Embryonic facial prominence (tissue), 1 donor: ENCODE results near the gene AOPEP.
A peak's percentile ranks its signal among the peaks of the same experiment; 100 is the strongest.

Experiments
- DNase-seq: peaks from one replicate; pipeline ENCODE4 v3.0.0-alpha.2; 2016; ENCODE audit errors: extremely low spot score

The AOPEP gene

DNA sequence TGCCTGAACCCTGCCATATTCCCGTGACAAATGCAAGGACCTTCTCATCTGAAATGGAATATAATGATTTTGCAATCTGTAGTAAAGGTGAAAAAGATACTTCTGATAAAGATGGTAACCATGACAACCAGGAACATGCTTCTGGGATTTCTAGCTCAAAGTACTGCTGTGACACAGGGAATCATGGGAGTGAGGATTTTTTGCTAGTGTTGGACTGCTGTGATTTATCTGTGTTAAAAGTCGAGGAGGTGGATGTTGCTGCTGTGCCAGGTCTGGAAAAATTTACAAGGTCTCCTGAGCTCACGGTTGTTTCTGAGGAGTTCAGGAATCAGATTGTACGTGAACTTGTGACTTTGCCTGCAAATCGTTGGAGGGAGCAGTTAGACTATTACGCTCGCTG, 33.5 kb downstream of the AOPEP start:
- no peak for DNase-seq

- no peak for DNase-seq
These were observed 34.2 kb downstream of the AOPEP start for GRCh38 chr9:94760660-94761059.

GRCh38 chr9:94761481-94761880, 35.0 kb downstream of the AOPEP start:
- DNase-seq: no peak

DNA sequence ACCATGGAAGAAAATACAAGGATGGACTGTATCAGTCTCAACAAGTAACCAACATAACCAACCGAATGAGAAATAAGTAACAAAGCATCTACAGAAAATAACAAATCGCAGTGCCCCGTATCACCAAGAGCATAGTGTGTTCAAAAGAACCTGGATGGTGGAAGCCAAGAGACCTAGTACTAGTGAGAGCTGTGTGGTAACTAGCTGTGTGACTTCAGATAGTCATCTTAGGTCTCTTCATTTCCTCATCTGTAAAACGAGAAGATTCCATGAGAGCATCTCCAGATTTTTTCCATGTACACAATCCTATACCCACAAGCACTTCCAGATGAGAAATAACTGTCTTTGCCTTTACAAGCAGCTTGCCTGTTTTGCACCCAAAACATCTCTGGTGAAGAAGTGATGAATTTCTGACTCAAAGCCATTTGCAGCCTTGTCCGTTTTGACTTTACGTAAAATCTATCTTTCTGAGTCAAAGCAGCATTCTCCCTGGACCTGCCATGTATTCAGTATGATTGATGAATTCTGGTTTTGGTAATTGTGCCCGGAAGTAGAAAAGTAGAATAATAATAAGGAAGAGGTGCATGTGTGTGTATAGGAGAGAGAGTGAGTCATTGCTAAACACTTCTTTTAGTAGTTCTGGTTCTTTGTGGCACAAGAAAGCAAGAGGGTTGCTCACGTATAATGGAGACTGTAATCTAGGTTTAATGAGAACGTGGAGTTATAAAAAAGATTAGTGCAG, 41.0 kb downstream of the AOPEP start:
- no peak for DNase-seq

- no peak for DNase-seq
These were observed 42.3 kb downstream of the AOPEP start for GRCh38 chr9:94768766-94769165.

- no peak for DNase-seq
These were observed 43.8 kb downstream of the AOPEP start for GRCh38 chr9:94770334-94770733.

- DNase-seq: no peak
These were observed 44.6 kb downstream of the AOPEP start for GRCh38 chr9:94771096-94771495.

- DNase-seq: no peak
These were observed 45.6 kb downstream of the AOPEP start for GRCh38 chr9:94772144-94772543.

DNA sequence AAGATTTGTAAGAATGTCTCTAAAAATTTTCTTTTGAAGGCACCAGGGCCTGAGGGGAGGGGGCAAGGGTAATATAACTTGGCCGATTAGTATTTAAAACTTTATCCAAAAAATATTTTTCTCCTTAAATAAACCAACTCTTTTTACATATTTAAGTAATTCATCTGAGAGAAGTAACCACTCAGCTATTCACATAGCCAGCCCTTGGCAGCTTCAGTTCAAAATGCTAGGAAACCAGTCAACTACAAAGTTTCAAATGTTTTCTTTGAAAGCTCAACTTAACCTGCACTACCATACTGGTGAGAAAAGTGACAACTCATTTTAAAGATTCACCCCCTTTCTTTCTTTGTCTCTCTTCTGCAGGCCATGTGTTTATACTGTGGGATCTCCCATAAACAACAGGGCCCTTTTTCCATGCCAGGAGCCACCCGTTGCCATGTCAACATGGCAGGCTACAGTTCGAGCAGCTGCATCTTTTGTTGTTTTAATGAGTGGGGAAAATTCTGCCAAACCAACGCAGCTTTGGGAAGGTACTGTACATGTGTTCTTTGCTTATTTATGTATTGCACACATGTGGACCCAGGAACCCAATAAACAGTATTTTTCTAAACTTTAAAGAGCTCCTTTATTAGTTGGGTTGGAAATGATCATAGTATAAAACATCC, 46.3 kb downstream of the AOPEP start:
- DNase-seq: peak; percentile 52

GRCh38 chr9:94773655-94774054, 47.2 kb downstream of the AOPEP start:
- no peak for DNase-seq

- no peak for DNase-seq
These were observed 51.5 kb downstream of the AOPEP start for GRCh38 chr9:94778013-94778412.

GRCh38 chr9:94779031-94779430, 52.5 kb downstream of the AOPEP start:
- no peak for DNase-seq

GRCh38 chr9:94779693-94780290, 53.3 kb downstream of the AOPEP start:
- no peak for DNase-seq

DNA sequence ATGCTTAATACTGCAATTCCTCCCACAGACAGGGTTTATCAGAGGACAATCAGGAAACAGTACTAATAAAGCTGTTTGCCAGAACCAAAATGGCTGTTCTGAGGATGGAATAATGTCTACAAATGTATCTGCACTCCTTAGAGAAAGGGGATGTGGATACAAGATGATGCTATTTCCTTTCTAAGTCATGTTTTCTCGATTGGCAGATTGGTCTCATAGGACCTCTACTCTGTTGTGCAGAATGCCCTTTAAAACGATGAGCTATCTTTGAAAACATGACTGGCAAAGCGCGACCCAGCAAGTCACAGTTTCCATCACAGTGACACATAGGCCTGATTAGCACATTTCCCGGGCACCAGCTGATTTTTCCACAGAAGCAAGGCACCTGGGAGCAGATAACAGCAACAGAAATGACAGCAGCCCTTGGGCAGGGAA, 54.0 kb downstream of the AOPEP start:
- DNase-seq: no peak

DNA sequence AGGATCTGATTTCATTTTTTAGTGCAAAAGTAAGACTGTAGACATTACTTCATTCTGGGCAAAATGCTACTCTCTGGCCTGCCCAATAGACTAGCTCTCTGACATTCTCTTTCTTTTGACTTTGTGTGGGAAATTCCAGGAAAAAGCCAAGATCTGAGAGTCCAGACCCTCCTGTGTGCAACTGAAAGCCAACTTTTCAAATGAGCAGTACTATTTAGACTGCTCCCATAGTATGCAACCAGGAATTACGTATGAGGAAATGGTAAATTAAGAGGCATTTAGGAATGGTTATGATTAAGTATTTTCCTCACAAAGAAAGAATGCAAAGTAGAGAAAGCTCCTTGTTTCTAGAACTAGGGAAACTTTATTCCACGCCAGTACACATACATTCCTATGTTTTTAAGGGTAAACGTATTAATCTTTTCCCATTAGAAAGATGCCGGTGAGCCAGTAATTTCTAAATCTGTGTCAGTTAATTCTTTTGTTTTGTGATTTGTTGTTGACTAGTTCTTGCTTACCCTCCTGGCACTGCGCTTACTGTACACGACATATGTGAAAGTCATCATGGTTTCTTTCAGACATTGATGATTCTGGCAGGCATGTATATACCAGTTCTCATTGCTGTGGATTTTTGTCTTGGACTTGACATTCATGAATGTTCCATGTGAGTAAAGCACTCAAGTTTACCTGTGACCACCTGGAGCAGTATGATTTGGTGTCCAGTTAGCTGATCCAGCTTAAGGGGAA, 56.0 kb downstream of the AOPEP start:
- DNase-seq: peak; percentile 84

DNA sequence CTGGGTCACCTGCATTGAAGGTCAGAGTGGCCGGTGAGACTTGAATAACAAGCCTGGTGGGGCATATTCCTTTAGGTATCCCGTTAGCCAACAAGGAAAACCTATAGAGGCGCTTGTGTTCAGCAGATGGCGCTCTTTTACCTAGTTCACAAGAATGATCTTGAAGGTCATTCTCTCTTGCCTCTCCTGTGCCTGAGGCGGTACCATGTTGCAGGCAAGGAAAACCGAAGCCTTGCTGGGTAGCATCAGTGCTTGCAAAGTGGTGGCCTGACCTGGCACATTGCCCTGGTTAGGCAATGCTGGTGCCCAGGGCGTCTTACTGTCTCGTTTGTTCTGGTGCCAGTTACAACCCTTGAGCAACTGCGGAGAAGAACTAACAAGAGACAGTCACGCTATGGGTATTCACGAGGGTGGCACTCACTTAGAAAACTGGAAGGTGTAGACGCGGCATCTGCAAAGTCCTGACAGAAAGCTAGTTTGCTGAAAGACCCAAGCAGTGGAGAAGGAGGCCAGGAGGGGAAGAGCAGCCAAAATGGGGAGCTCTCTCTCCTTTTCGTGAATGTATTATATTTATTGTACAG, 56.7 kb downstream of the AOPEP start:
- DNase-seq: peak; percentile 70

- DNase-seq: no peak
These were observed 57.4 kb downstream of the AOPEP start for GRCh38 chr9:94783928-94784327.

DNA sequence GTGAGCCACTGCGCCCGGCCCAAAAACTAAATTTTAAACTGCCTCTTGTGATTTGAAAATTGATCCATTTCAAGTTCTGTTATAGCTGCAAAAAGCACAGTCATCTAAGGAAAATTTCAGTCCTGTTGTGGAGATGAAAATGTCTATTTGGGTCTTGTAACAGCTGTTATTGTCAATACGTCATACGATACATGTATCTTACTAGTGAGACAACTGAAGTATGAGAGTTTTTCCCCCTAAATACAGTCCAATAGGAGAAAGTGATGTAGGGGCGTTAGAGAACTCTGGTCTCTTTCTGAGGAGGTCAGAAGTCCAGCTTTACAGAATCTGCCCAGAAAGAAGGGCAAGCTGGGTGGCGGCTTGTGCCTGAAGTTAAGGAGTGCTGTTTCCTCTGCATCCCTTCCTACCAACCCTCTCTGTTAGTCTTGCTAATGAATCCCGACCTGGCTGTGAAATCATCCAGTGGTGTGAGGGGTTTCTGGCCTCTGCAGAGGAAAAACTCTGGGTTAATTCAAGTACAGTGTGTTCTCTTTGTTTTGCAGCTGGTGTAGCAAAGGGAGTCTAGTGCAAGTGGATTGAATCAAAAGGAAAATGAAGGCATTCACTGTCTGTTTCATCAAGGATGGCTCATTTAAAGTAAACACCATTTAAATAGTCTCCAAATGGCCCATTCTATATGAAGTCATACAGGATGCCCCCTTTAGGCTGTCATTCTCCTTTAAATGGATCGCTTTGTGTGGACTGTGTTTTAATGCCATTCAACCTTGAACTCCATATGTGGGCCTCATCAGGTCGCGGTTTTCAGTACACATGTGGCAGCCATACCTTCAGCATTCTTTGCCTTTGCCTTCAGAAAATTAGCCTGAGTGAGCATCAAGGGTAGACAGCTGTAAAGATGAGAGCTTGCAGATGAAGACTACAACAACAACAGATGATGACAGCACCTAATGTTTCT, 59.0 kb downstream of the AOPEP start:
- no peak for DNase-seq

- no peak for DNase-seq
These were observed 60.1 kb downstream of the AOPEP start for GRCh38 chr9:94786586-94786985.

DNA sequence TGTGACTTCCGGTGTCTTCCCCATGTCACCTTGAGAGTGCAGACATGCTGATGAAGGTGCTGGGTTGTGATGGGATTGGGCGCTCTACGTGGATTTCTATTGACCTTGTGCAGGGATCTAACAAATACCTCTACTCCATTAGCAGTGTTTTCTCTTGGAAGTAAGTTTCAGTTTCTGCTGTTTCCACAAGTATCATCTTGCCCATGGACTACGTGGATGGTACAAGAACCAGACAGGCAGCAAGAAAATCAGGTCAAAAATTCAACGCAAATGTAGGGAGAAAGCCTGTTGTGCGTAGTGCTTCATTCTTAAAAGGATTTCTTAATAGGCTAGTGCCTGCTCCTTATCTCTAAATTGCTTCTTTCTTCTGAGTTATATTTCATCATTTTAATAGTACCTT, 60.8 kb downstream of the AOPEP start:
- DNase-seq: no peak

- DNase-seq: no peak
These were observed 62.1 kb downstream of the AOPEP start for GRCh38 chr9:94788570-94789105.
